ENCODE measurements around the gene KCNA10.

DNA sequence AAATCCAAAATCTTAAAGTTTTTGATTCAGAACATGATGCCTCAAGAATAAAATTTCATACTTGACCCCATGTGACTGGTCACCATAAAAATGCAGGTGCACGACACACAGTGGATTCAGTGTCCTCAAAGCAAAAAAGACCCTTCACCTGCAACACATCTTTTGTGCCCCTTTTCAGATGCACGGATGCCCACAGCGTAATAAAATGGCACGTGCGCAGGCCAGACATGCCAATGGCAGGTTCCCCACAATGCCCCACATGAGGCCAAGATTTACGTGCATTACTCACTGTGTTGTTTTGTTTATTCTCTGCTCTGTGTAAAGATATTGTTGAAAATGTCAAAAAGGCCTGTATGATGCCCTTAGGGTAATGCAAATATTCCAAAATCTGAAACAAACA, 9.3 kb downstream of the KCNA10 start:
- TF ChIP-seq, protein P1, sequence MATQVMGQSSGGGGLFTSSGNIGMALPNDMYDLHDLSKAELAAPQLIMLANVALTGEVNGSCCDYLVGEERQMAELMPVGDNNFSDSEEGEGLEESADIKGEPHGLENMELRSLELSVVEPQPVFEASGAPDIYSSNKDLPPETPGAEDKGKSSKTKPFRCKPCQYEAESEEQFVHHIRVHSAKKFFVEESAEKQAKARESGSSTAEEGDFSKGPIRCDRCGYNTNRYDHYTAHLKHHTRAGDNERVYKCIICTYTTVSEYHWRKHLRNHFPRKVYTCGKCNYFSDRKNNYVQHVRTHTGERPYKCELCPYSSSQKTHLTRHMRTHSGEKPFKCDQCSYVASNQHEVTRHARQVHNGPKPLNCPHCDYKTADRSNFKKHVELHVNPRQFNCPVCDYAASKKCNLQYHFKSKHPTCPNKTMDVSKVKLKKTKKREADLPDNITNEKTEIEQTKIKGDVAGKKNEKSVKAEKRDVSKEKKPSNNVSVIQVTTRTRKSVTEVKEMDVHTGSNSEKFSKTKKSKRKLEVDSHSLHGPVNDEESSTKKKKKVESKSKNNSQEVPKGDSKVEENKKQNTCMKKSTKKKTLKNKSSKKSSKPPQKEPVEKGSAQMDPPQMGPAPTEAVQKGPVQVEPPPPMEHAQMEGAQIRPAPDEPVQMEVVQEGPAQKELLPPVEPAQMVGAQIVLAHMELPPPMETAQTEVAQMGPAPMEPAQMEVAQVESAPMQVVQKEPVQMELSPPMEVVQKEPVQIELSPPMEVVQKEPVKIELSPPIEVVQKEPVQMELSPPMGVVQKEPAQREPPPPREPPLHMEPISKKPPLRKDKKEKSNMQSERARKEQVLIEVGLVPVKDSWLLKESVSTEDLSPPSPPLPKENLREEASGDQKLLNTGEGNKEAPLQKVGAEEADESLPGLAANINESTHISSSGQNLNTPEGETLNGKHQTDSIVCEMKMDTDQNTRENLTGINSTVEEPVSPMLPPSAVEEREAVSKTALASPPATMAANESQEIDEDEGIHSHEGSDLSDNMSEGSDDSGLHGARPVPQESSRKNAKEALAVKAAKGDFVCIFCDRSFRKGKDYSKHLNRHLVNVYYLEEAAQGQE (IDR thresholded peaks at IDR 0.05; ENCODE audit: insufficient read depth in 1 of 2, low read depth in 2 of 2, low read length in 2 of 2) = no peak
- no peak for TF ChIP-seq FOXP2 (optimal IDR thresholded peaks at IDR 0.05; ENCODE audit: borderline replicate concordance, extremely low read depth, extremely low read length, insufficient read depth)

All from PFSK-1 (cell line).